ENCODE measurements around the gene FLYWCH1.
"Not testable (repeated sequence)": the region's sequence is repeated elsewhere in the genome, so short reads cannot be mapped to it uniquely, and the experiment has no call there.

The FLYWCH1 gene

GRCh38 chr16:2898831-2899563 is 12.7 kb upstream of the FLYWCH1 start:
- no peak for DNase-seq (ENCODE audit: low spot score)

GRCh38 chr16:2899564-2900072 is 12.1 kb upstream of the FLYWCH1 start:
- no peak for DNase-seq (ENCODE audit: low spot score)

GRCh38 chr16:2900526-2901075 is 11.1 kb upstream of the FLYWCH1 start:
- DNase-seq (ENCODE audit: low spot score), result no peak

- no peak for DNase-seq (ENCODE audit: low spot score)
Measured at GRCh38 chr16:2902337-2903130, 9.2 kb upstream of the FLYWCH1 start.

- DNase-seq (ENCODE audit: low spot score), result peak; percentile 91
Measured at GRCh38 chr16:2904100-2904921, 7.4 kb upstream of the FLYWCH1 start.

- DNase-seq (ENCODE audit: low spot score), result no peak
Measured at GRCh38 chr16:2904922-2905240, 6.8 kb upstream of the FLYWCH1 start.

- peak; percentile 99 for DNase-seq (ENCODE audit: low spot score)
Measured at GRCh38 chr16:2905241-2905987, 6.3 kb upstream of the FLYWCH1 start.

- no peak for DNase-seq (ENCODE audit: low spot score)
Measured at GRCh38 chr16:2905988-2906387, 5.7 kb upstream of the FLYWCH1 start.

- not testable (repeated sequence) for DNase-seq (ENCODE audit: low spot score)
Measured at GRCh38 chr16:2907084-2907753, 4.5 kb upstream of the FLYWCH1 start.

- DNase-seq (ENCODE audit: low spot score), result no peak
Measured at GRCh38 chr16:2910441-2910969, 1.2 kb upstream of the FLYWCH1 start.

GRCh38 chr16:2912330-2913199 is 834 bp downstream of the FLYWCH1 start:
- peak; percentile 41 for DNase-seq (ENCODE audit: low spot score)

- no peak for DNase-seq (ENCODE audit: low spot score)
Measured at GRCh38 chr16:2913603-2914002, 1.9 kb downstream of the FLYWCH1 start.

- DNase-seq (ENCODE audit: low spot score), result no peak
Measured at GRCh38 chr16:2914233-2914632, 2.5 kb downstream of the FLYWCH1 start.

GRCh38 chr16:2915196-2915929 is 3.6 kb downstream of the FLYWCH1 start:
- no peak for DNase-seq (ENCODE audit: low spot score)

GRCh38 chr16:2919511-2920255 is 8.0 kb downstream of the FLYWCH1 start:
- DNase-seq (ENCODE audit: low spot score), result peak; percentile 73

GRCh38 chr16:2923481-2923880 is 11.8 kb downstream of the FLYWCH1 start:
- no peak for DNase-seq (ENCODE audit: low spot score)

- DNase-seq (ENCODE audit: low spot score), result no peak
Measured at GRCh38 chr16:2924901-2925755, 13.4 kb downstream of the FLYWCH1 start.
